ENCODE results near the gene TCAIM. TPM values are rescaled to one million over a fixed set of nuclear protein-coding genes. Genes with fewer than 3 reads are reported as not detected.

Gene TCAIM
- total RNA-seq, 1 experiment from 2014 or later: 23.8 TPM

DNA sequence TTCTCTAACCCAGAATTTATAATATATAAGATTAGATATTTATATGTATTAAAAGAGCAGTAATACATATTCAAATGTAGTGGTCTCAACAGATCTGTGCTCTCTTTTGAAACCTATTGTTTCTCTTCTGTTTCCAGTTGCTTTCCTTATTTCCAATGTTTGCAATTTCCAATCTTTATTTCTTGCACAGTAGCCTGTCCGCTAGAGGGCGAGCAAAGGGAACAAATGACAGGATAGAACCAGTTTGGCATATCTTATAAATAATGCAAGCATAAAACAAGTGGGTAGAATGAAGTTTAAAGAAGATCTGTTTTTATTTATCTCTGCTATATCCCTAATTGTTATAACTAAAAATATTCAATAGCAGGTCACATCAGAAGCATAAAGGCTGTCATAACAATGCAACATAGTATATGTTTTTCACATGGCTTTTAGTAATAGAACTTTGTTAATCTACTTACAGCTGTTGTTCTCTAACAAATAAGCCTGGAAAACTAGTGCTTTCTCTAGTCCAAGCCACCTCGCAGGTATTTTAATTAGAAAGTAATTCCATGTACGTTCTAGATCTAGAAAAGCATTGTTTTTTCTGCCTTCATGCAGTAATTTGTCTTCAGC lies 15.1 kb upstream of the TCAIM start:
- Histone ChIP-seq H3K9ac (ENCODE audit: extremely low read depth, insufficient read length, low read length) (no peak overlapping the region), H2AK5ac (ENCODE audit: insufficient read length, low read length) (no peak overlapping the region), H3K4me1 (ENCODE audit: insufficient read depth, low read length) (no peaks in the 10 kb centered on the region), H3T11ph (ENCODE audit: low read length) (no peak overlapping the region), H3K14ac (ENCODE audit: insufficient read depth, low read length) (no peak overlapping the region), H2BK15ac (ENCODE audit: low read depth, low read length) (no peak overlapping the region), H4K20me1 (ENCODE audit: control insufficient read depth, insufficient read depth, insufficient read length) (no peaks in the 10 kb centered on the region), H3K56ac (ENCODE audit: insufficient read length, low read depth, low read length) (no peak overlapping the region), H2AFZ (ENCODE audit: low read length) (no peak overlapping the region), H3K79me2 (ENCODE audit: insufficient read depth, low read length) (no peaks in the 10 kb centered on the region), H3K9me3 (ENCODE audit: control insufficient read depth, low read depth, low read length) (no peaks in the 10 kb centered on the region), H3K23ac (ENCODE audit: insufficient read length, low read depth, low read length) (no peak overlapping the region), H3K27me3 (ENCODE audit: insufficient read depth, low read length) (no peaks in the 10 kb centered on the region), H3K27ac (ENCODE audit: insufficient read length, low read depth, low read length) (no peak overlapping the region), H4K8ac (replicated peaks; ENCODE audit: insufficient read length, low read depth, low read length) (no peak overlapping the region), H2BK120ac (ENCODE audit: low read depth, low read length, poor library complexity, severe bottlenecking) (no peak overlapping the region), H3K79me1 (ENCODE audit: insufficient read depth, low read depth, low read length, poor library complexity, severe bottlenecking) (no peaks in the 10 kb centered on the region), H3K23me2 (ENCODE audit: insufficient read length, low read depth, low read length, poor library complexity, severe bottlenecking) (no peaks in the 10 kb centered on the region), H3K4me2 (ENCODE audit: insufficient read depth, insufficient read length, low read length) (no peak overlapping the region), H4K5ac (ENCODE audit: insufficient read length, low read depth, low read length) (no peak overlapping the region), H4K91ac (ENCODE audit: insufficient read length, low read depth, low read length) (no peak overlapping the region), H2BK5ac (ENCODE audit: insufficient read length, low read length) (no peak overlapping the region), H3K18ac (ENCODE audit: insufficient read length, low read depth, low read length) (no peak overlapping the region), H3K4ac (ENCODE audit: low read depth, low read length) (no peak overlapping the region), H2BK12ac (ENCODE audit: insufficient read length, low read depth, low read length) (no peak overlapping the region), H2BK20ac (ENCODE audit: low read depth, low read length, poor library complexity, severe bottlenecking) (no peak overlapping the region)
- Mint-ChIP-seq H3K4me1 (0 out of 4 replicates have a peak, but pooled peaks cover 0 to 3% of the 10 kb centered on the region in 2 experiments), H3K36me3 (ENCODE audit: insufficient read depth in 1 of 3, low read depth in 3 of 3) (no peaks in the 10 kb centered on the region), H3K27me3 (ENCODE audit: low read depth) (no peaks in the 10 kb centered on the region; the same call in 1 of the 2 replicates), H3K4me3 (no peak overlapping the region), H3K9me3 (no peaks in the 10 kb centered on the region), H3K27ac (no peak overlapping the region)
- WGBS (ENCODE audit: extremely low coverage, insufficient read length, low lambda C conversion rate): no CpG with 5 or more reads among the region's 4 CpGs
- TF ChIP-seq, protein P1, sequence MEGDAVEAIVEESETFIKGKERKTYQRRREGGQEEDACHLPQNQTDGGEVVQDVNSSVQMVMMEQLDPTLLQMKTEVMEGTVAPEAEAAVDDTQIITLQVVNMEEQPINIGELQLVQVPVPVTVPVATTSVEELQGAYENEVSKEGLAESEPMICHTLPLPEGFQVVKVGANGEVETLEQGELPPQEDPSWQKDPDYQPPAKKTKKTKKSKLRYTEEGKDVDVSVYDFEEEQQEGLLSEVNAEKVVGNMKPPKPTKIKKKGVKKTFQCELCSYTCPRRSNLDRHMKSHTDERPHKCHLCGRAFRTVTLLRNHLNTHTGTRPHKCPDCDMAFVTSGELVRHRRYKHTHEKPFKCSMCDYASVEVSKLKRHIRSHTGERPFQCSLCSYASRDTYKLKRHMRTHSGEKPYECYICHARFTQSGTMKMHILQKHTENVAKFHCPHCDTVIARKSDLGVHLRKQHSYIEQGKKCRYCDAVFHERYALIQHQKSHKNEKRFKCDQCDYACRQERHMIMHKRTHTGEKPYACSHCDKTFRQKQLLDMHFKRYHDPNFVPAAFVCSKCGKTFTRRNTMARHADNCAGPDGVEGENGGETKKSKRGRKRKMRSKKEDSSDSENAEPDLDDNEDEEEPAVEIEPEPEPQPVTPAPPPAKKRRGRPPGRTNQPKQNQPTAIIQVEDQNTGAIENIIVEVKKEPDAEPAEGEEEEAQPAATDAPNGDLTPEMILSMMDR (conservative IDR thresholded peaks at IDR 0.05): peak; percentile 90
- no peak for DNase-seq

All from H9 (cell line).